H1 (cell line): ENCODE data around the gene TP73. TPM values are rescaled to one million over a fixed set of nuclear protein-coding genes. Genes with fewer than 3 reads are reported as not detected.

Experiments used
- CTCF ChIA-PET: fragments of 300-600 bp; sonication (Branson Sonifier 250); formaldehyde crosslinking; loops from one replicate; lab custom pipeline; 2021; ENCODE audit not compliant: partially characterized antibody; lab: Charles Lee
- POLR2A ChIA-PET: fragments of 300-600 bp; sonication (Branson Sonifier 250); formaldehyde crosslinking; loops from one replicate; lab custom pipeline; 2021; ENCODE audit warnings: inconsistent platforms; ENCODE audit not compliant: partially characterized antibody; lab: Charles Lee
- DNase-seq, 2 experiments: peaks; one replicate each; pipeline versions ENCODE4 v3.0.0 to v3.0.0-alpha.2; 2010 to 2022; ENCODE audit warnings: low spot score in 2 of 2, low read depth in 1 of 2, mixed read lengths in 1 of 2
- FAIRE-seq: peaks from 2 replicates; lab custom pipeline; 2011; peaks lifted over from hg19 to GRCh38; lab: Jason Lieb, UNC
- H2AFZ ChIP-seq: 2 replicates; pipeline ENCODE4 v1.8.1; 2012; ENCODE audit warnings: low read length, inconsistent platforms
- H2AK5ac ChIP-seq: 2 replicates; pipeline ENCODE4 v1.6.1; 2013; ENCODE audit warnings: low read depth, low read length
- H2BK120ac ChIP-seq: replicated peaks from 2 replicates; pipeline ENCODE3; 2013; ENCODE audit warnings: low read depth, low read length, inconsistent platforms
- H2BK12ac ChIP-seq: 2 replicates; pipeline ENCODE4 v1.6.1; 2013; ENCODE audit warnings: low read depth, low read length
- H2BK15ac ChIP-seq: 2 replicates; pipeline ENCODE4 v1.6.1; 2013; ENCODE audit warnings: low read length
- H2BK20ac ChIP-seq: 2 replicates; pipeline ENCODE4 v1.6.1; 2013; ENCODE audit warnings: low read length
- H2BK5ac ChIP-seq: 2 replicates; pipeline ENCODE4 v1.6.1; 2013; ENCODE audit warnings: low read depth, low read length
- H3K14ac ChIP-seq: 2 replicates; pipeline ENCODE4 v1.6.1; 2013; ENCODE audit warnings: inconsistent platforms; ENCODE audit not compliant: insufficient read length
- H3K18ac ChIP-seq: 2 replicates; pipeline ENCODE4 v1.6.1; 2013; ENCODE audit warnings: low read length; ENCODE audit errors: extremely low read depth
- H3K23ac ChIP-seq: 2 replicates; pipeline ENCODE4 v1.6.1; 2013; ENCODE audit warnings: inconsistent platforms; ENCODE audit not compliant: insufficient read length
- H3K23me2 ChIP-seq: 2 replicates; pipeline ENCODE4 v1.6.1; 2013; ENCODE audit warnings: low read depth, low read length
- H3K27ac ChIP-seq: 2 replicates; pipeline ENCODE4 v1.6.1; 2011; ENCODE audit warnings: low read depth, low read length, inconsistent platforms
- H3K27me3 ChIP-seq, 4 experiments: replicated peaks in 1 of 4; 1 replicate in 1 of 4; 2 replicates in 3 of 4; pipeline versions ENCODE4 v1.6.1 to v1.8.1; 2011 to 2013; ENCODE audit warnings: low read length in 3 of 4, mild to moderate bottlenecking in 3 of 4, inconsistent platforms in 2 of 4, mixed read lengths in 2 of 4, moderate library complexity in 1 of 4; ENCODE audit not compliant: control insufficient read depth in 3 of 4, insufficient read depth in 3 of 4; ENCODE audit errors: extremely low read depth in 1 of 4
- H3K36me3 ChIP-seq, 4 experiments: 2 replicates each; pipeline versions ENCODE4 v1.6.1 to v1.8.1; 2011 to 2013; ENCODE audit warnings: mild to moderate bottlenecking in 4 of 4, low read length in 3 of 4, moderate library complexity in 2 of 4, control low read depth in 1 of 4, inconsistent platforms in 1 of 4; ENCODE audit not compliant: insufficient read depth in 4 of 4, control insufficient read depth in 2 of 4
- H3K4ac ChIP-seq: replicated peaks from 2 replicates; pipeline ENCODE3; 2013; ENCODE audit warnings: low read length, low read depth, mixed read lengths, inconsistent platforms; ENCODE audit not compliant: insufficient read length
- H3K4me1 ChIP-seq, 4 experiments: replicated peaks in 1 of 4; 1 replicate in 1 of 4; 2 replicates in 3 of 4; pipeline versions ENCODE4 v1.6.1 to v1.8.1; 2011 to 2013; ENCODE audit warnings: low read length in 3 of 4, inconsistent platforms in 2 of 4, mixed read lengths in 1 of 4; ENCODE audit not compliant: insufficient read depth in 4 of 4, control insufficient read depth in 3 of 4
- H3K4me2 ChIP-seq, 2 experiments: 2 replicates each; pipeline versions ENCODE4 v1.6.1 to v1.8.1; 2011 to 2013; ENCODE audit warnings: low read depth in 2 of 2, low read length in 2 of 2, control low read depth in 1 of 2, inconsistent platforms in 1 of 2, mild to moderate bottlenecking in 1 of 2; ENCODE audit not compliant: insufficient read depth in 1 of 2
- H3K4me3 ChIP-seq, 4 experiments: fragments of 200-600, 300-600 bp in 1 of 4; sonication (generic), shearing (Covaris generic), sonication (Bioruptor Twin) in 1 of 4; 2 replicates each; pipeline versions ENCODE4 v1.5.1 to v1.8.1; 2011 to 2016; ENCODE audit warnings: low read length in 4 of 4, low read depth in 3 of 4, control low read depth in 2 of 4, inconsistent platforms in 2 of 4, mild to moderate bottlenecking in 2 of 4, mixed read lengths in 1 of 4, moderate library complexity in 1 of 4; ENCODE audit not compliant: insufficient read depth in 2 of 4; ENCODE audit errors: extremely low read depth in 1 of 4
- H3K56ac ChIP-seq: replicated peaks from 2 replicates; pipeline ENCODE3; 2013; ENCODE audit warnings: low read depth, mild to moderate bottlenecking, mixed read lengths, low read length, inconsistent platforms; ENCODE audit not compliant: insufficient read length
- H3K79me1 ChIP-seq: 2 replicates; pipeline ENCODE4 v1.6.1; 2013; ENCODE audit warnings: low read depth, low read length, control low read depth
- H3K79me2 ChIP-seq, 2 experiments: 2 replicates each; pipeline versions ENCODE4 v1.6.1 to v1.8.1; 2012 to 2013; ENCODE audit warnings: low read length in 2 of 2, mild to moderate bottlenecking in 2 of 2, inconsistent platforms in 1 of 2; ENCODE audit not compliant: insufficient read depth in 2 of 2, control insufficient read depth in 1 of 2
- H3K9ac ChIP-seq, 4 experiments: replicated peaks in 1 of 4; 1 replicate in 1 of 4; 2 replicates in 3 of 4; pipeline versions ENCODE4 v1.6.1 to v1.8.1; 2011 to 2013; ENCODE audit warnings: low read depth in 3 of 4, low read length in 3 of 4, control low read depth in 2 of 4, mild to moderate bottlenecking in 2 of 4, moderate library complexity in 2 of 4, inconsistent platforms in 1 of 4; ENCODE audit errors: extremely low read depth in 1 of 4
- H3K9me3 ChIP-seq, 2 experiments: 2 replicates each; pipeline versions ENCODE4 v1.6.1 to v1.8.1; 2012 to 2013; ENCODE audit warnings: mild to moderate bottlenecking in 2 of 2, moderate library complexity in 2 of 2, control low read depth in 1 of 2, inconsistent platforms in 1 of 2, low read depth in 1 of 2, low read length in 1 of 2, mixed read lengths in 1 of 2; ENCODE audit not compliant: insufficient read depth in 2 of 2
- H4K20me1 ChIP-seq, 2 experiments: replicated peaks in 1 of 2; 2 replicates each; pipeline versions ENCODE3 to v1.8.1; 2011 to 2013; ENCODE audit warnings: inconsistent platforms in 2 of 2, low read length in 2 of 2, mild to moderate bottlenecking in 1 of 2; ENCODE audit not compliant: insufficient read depth in 2 of 2, control insufficient read depth in 1 of 2
- H4K5ac ChIP-seq: 2 replicates; pipeline ENCODE4 v1.6.1; 2013; ENCODE audit warnings: low read length, low read depth, mixed read lengths, inconsistent platforms; ENCODE audit not compliant: insufficient read length
- H4K8ac ChIP-seq: 2 replicates; pipeline ENCODE4 v1.8.0; 2013; ENCODE audit warnings: mild to moderate bottlenecking, moderate library complexity, low read length, inconsistent platforms; ENCODE audit not compliant: insufficient read depth; ENCODE audit errors: extremely low read depth
- H4K91ac ChIP-seq: replicated peaks from 2 replicates; pipeline ENCODE3; 2013; ENCODE audit warnings: low read length, mixed read lengths, inconsistent platforms; ENCODE audit not compliant: insufficient read length
- ASH2L ChIP-seq: fragments of 200-600, 300-600 bp; sonication (generic); IDR thresholded peaks from one replicate; pipeline ENCODE4 v1.7.1; 2017; ENCODE audit warnings: low read length
- CBX8 ChIP-seq: fragments of 300-800, 300-1000 bp; sonication (generic); IDR thresholded peaks from 2 replicates; pipeline ENCODE4 v1.7.1; 2016; ENCODE audit warnings: low read depth, low read length, borderline replicate concordance
- EP300 ChIP-seq, 2 experiments: IDR thresholded peaks; 1 replicate in 1 of 2; 2 replicates in 1 of 2; pipeline ENCODE4 v1.6.1; 2011 to 2012; ENCODE audit warnings: low read depth in 2 of 2, low read length in 2 of 2, mild to moderate bottlenecking in 2 of 2, borderline replicate concordance in 1 of 2, inconsistent platforms in 1 of 2, moderate library complexity in 1 of 2
- HDAC2 ChIP-seq, 2 experiments: fragments of 300-600 bp in 1 of 2; sonication (generic) in 1 of 2; IDR thresholded peaks; 2 replicates each; pipeline ENCODE4 v1.6.1; 2011 to 2012; ENCODE audit warnings: low read depth in 2 of 2, low read length in 2 of 2, mild to moderate bottlenecking in 2 of 2, moderate library complexity in 2 of 2, borderline replicate concordance in 1 of 2, inconsistent platforms in 1 of 2
- HDAC6 ChIP-seq: IDR thresholded peaks from one replicate; pipeline ENCODE4 v1.7.1; 2012; ENCODE audit warnings: low read depth, mild to moderate bottlenecking, inconsistent platforms, low read length, moderate library complexity
- MAFK ChIP-seq: IDR thresholded peaks from 2 replicates; pipeline ENCODE4 v1.6.1; 2012; ENCODE audit warnings: low read depth, mild to moderate bottlenecking, improper control_type of control experiment, low read length
- NRF1 ChIP-seq: IDR thresholded peaks from 2 replicates; pipeline ENCODE4 v1.6.1; 2011; ENCODE audit warnings: mild to moderate bottlenecking, low read depth, low read length, improper control_type of control experiment
- RAD21 ChIP-seq, 2 experiments: IDR thresholded peaks in 1 of 2; conservative IDR thresholded peaks in 1 of 2; 2 replicates each; pipeline ENCODE4 v1.6.1; 2011; ENCODE audit warnings: low read depth in 2 of 2, low read length in 2 of 2, improper control_type of control experiment in 1 of 2, inconsistent platforms in 1 of 2, mild to moderate bottlenecking in 1 of 2, moderate library complexity in 1 of 2
- SAP30 ChIP-seq: fragments of 300-600 bp; sonication (generic); IDR thresholded peaks from 2 replicates; pipeline ENCODE4 v1.7.1; 2012; ENCODE audit warnings: low read length, moderate library complexity, mild to moderate bottlenecking, inconsistent platforms; ENCODE audit not compliant: insufficient read depth, insufficient replicate concordance
- WGBS, 2 experiments: shearing (Covaris generic) in 1 of 2; methylation state at CpG; one replicate each; pipeline versions ENCODE4 v1.1.6 to v1.1.7; 2013 to 2015; ENCODE audit warnings: low lambda C conversion rate in 2 of 2, mixed read lengths in 2 of 2, inconsistent platforms in 1 of 2, low coverage in 1 of 2, missing lambda C conversion rate in 1 of 2; ENCODE audit not compliant: insufficient replicate concordance in 2 of 2, insufficient coverage in 1 of 2, insufficient read length in 1 of 2; ENCODE audit errors: extremely low coverage in 1 of 2, missing lambda C conversion rate in 1 of 2; 5-methylcytosine and 5-hydroxymethylcytosine counted together
- polyA plus RNA-seq, 7 experiments: library from polyadenylated mRNA; depleted of rRNA in 3 of 7; stranded (reverse) in 5 of 7; unstranded in 2 of 7; fragments of >200 nt in 5 of 7; fragments of 200-250 nt in 2 of 7; gene quantifications; 1 replicate in 5 of 7; 2 replicates in 1 of 7; 4 replicates in 1 of 7; pipeline versions ENCODE4 v1.2.1 to v1.2.3, GENCODE V29; 2011 to 2013; ENCODE audit warnings: missing spikeins in 2 of 7, mixed read lengths in 2 of 7
- total RNA-seq: library from RNA; stranded (reverse); fragmentation: NEBNext Ultra II Directional; extraction: Animal tissue kit (Norgen Biotek cat#: 25700); gene quantifications from 2 replicates; pipeline ENCODE4 v1.2.1, GENCODE V29; 2021

The TP73 gene
- total and polyA plus RNA-seq, 2 of the 8 experiments (the other 6 are each of a cell fraction or from before 2014, with no cell fraction given): 2.6 to 3.1 TPM

GRCh38 chr1:3672971-3673361 is 20.6 kb downstream of the TP73 start:
- Histone ChIP-seq H2BK12ac (no peak overlapping the region; the same call in 1 of the 2 replicates), H4K91ac (no peak overlapping the region), H3K4me1 (peaks cover 0 to 30% (median 22%) of the 10 kb centered on the region in 4 experiments; a peak in 6 of 7 replicates), H3K27ac (no peak overlapping the region), H2BK15ac (0 out of 2 replicates have a peak overlapping the region, but pooled peaks have one; percentile 29), H3K23me2 (peaks cover 4% of the 10 kb centered on the region; the same call in 1 of the 2 replicates), H2AK5ac (0 out of 2 replicates have a peak overlapping the region, but pooled peaks have one; percentile 24), H3K9ac (no peak overlapping the region), H3K79me2 (no peaks in the 10 kb centered on the region), H2BK5ac (no peak overlapping the region), H2BK120ac (no peak overlapping the region), H3K9me3 (no peaks in the 10 kb centered on the region), H3K27me3 (peaks cover 0 to 3% (median 0%) of the 10 kb centered on the region in 4 experiments; a peak in 2 of 7 replicates), H3K36me3 (no peaks in the 10 kb centered on the region), H3K4ac (no peak overlapping the region), H2AFZ (no peak overlapping the region), H3K18ac (no peak overlapping the region), H4K20me1 (peaks cover 0 to 1% of the 10 kb centered on the region in 2 experiments), H3K56ac (no peak overlapping the region), H3K4me3 (no peak overlapping the region), H3K23ac (no peak overlapping the region), H3K4me2 (no peak overlapping the region), H4K8ac (no peak overlapping the region), H3K79me1 (no peaks in the 10 kb centered on the region), H3K14ac (no peak overlapping the region), H4K5ac (no peak overlapping the region), H2BK20ac (no peak overlapping the region)
- POLR2A ChIA-PET: interaction anchor here (1.5 kb wide), 1 partner anchor 62 kb away, joined by 3 read pairs; no protein-coding TSS in a partner anchor
- DNase-seq: no peak
- 90% methylated on average over 17 of the region's 17 CpGs; no CpG with 5 or more reads in 1 of the 2 experiments for WGBS, 2 experiments
- CTCF ChIA-PET: interaction anchor here (0.8 to 2.2 kb wide), 7 partner anchors 11 to 220 kb away, joined by 3 to 7 read pairs (median 3); no protein-coding TSS in a partner anchor
- no peak for FAIRE-seq
- no peak for TF ChIP-seq RAD21 (IDR thresholded peaks at IDR 0.05 in 1 of 2, conservative IDR thresholded peaks at IDR 0.05 in 1 of 2; ENCODE audit: low read depth in 2 of 2, low read length in 2 of 2)
- TF ChIP-seq NRF1: no peak
- TF ChIP-seq HDAC2 (IDR thresholded peaks at IDR 0.05; ENCODE audit: borderline replicate concordance in 1 of 2, low read depth in 2 of 2, low read length in 2 of 2): no peak
- TF ChIP-seq HDAC6: no peak
- TF ChIP-seq CBX8: no peak
- TF ChIP-seq SAP30: no peak
- TF ChIP-seq EP300 (IDR thresholded peaks at IDR 0.05; ENCODE audit: borderline replicate concordance in 1 of 2, low read depth in 2 of 2, low read length in 2 of 2): no peak
- no peak for TF ChIP-seq MAFK
- no peak for TF ChIP-seq ASH2L
